ENCODE results near the gene TBXA2R.
"Not testable (repeated sequence)": the region's sequence is repeated elsewhere in the genome, so short reads cannot be mapped to it uniquely, and the experiment has no call there.

TBXA2R gene

DNA sequence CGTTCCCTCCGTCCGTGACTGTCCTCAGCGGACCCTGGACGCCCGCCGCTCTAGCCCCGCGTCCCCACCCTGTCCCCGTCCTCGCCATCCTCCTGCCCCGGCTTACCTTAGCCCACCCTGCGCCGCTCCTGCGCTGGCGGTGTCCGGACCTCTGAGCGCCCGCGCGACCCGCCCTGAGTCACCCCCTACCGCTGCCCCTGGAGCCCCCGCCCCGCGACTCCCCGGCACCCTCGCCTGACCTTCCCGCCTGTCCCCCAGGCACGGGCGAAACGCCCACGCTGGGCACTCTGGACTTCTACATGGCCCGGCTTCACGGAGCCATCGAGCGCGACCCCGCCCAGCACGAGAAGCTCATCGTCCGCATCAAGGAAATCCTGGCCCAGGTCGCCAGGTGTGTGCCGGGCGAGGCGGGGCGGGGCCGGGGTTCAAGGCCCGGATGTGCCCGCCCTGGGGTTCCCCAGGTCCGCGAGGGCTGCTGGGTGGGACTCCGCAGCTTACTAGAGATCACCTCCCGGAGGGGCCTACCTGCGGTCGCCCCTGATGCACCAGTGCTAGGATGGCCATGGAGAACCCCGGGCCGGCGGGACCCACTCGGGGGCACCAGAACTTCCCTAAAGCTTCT lies 28.8 kb downstream of the TBXA2R start:
- no peak for DNase-seq (ENCODE audit: low read depth)

DNA sequence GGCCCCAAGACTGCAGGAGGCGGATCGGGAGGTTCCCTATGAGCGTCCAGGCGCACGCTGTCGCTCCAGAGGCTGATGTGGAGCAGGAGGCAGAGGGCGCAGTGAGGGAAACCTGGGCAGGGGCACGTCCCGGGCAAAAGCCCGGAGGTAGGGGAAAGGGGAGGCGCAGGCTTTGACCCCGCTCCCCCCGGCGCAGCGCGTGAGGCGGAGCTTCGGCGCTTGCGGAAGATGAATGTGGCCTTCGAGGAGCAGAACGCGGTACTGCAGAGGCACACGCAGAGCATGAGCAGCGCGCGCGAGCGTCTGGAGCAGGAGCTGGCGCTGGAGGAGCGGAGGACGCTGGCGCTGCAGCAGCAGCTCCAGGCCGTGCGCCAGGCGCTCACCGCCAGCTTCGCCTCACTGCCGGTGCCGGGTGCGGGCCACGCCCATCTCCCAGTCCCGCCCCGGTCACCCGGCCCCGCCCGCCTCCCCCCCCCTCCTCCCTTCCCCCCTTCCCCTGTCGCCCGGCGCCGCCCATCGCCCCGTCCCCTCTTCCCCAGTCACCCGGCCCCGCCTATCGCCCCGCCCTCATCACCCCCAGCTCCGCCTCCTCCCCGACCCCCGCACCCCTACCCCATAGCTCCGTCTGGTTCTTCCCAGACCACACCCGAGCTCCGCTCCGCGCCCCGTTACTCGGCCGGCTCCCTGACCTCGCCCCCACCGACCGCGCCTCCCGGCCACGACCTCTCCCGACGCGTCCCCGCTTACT lies 29.8 kb downstream of the TBXA2R start:
- no peak for DNase-seq (ENCODE audit: low read depth)

DNA sequence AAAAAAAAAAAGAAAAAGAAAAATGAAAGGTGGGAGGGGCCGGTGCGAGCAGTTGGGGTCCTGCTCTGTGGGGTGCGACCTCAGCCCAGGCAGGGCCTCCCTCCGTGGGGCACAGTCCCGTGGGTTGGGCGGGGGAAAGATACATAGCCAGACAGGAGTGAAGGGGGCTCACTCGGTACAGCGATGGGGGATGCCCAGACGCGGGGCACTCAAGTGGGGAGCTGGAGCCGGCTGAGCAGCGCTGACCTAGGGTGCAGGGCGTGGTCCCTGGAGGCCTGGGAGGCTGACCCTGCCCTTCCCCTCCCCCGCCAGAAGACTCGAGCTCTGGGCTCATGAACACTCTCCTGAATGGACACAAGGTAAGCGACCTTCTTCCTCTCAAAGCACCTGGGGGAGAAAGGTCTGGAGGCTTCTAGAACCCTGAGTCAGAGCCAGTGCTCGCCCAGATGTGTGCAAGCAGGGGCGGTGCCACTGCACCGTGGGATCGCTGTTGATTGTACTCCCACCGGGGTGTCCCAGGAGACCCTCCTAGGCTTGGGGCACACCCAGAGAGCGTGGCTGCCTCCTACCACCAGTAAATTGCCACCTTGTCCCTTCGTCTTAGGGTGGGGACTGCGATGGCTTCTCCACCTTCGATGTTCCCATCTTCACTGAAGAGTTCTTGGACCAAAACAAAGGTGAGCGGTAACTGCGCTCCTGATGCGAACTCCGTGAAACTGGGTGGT lies 30.6 kb downstream of the TBXA2R start:
- DNase-seq (ENCODE audit: low read depth) = no peak

DNA sequence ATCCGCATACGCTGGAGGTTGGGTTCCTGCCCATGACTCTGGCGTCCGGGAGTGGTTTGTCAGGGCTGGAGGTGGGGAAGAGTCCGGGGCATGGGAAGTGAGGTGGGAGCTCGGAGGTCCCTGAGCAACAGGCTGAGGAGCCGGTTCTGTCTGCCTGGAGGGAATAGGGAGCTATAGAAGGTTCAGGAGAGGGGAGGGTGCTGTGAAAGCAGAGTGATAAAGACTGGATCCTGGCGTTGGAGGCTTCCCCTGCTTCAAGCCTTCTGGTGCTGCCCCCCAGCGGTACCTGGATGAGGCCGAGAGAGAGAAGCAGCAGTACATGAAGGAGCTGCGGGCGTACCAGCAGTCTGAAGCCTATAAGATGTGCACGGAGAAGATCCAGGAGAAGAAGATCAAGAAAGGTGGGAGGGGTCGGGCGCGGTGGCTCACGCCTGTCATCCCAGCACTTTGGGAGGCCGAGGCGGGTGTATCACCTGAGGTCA lies 31.4 kb downstream of the TBXA2R start:
- DNase-seq (ENCODE audit: low read depth) = no peak

DNA sequence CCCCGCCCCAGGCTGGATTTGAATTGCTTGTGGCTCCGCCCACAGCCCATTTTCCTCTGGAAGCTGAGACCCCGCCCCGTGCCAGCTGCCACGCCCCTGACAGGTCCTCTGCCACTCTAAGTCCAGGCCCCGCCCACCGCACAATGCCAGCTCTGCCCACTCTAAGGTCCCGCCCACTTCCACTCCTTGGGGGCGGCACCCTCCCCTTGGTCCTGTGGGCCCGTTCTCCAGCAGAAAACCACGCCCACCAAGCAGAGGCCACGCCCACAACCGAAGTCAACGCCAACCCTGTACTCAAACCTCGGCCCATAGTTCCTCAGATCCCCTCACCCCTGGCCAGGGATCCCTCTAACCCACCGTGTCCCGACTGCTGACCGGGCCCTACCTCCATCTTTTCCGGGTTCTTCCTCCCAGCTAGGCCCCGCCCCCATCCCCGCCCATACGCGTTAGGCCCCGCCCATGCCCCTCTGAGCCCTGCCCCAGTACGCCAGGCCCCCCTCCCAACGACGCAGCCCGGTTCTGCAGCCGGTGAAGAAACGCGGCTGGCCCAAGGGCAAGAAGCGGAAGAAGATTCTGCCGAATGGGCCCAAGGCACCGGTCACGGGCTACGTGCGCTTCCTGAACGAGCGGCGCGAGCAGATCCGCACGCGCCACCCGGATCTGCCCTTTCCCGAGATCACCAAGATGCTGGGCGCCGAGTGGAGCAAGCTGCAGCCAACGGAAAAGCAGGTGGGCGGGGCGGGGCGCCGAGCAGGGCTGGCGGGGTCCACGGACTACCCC lies 32.6 kb downstream of the TBXA2R start:
- DNase-seq (ENCODE audit: low read depth) = peak; percentile 71

DNA sequence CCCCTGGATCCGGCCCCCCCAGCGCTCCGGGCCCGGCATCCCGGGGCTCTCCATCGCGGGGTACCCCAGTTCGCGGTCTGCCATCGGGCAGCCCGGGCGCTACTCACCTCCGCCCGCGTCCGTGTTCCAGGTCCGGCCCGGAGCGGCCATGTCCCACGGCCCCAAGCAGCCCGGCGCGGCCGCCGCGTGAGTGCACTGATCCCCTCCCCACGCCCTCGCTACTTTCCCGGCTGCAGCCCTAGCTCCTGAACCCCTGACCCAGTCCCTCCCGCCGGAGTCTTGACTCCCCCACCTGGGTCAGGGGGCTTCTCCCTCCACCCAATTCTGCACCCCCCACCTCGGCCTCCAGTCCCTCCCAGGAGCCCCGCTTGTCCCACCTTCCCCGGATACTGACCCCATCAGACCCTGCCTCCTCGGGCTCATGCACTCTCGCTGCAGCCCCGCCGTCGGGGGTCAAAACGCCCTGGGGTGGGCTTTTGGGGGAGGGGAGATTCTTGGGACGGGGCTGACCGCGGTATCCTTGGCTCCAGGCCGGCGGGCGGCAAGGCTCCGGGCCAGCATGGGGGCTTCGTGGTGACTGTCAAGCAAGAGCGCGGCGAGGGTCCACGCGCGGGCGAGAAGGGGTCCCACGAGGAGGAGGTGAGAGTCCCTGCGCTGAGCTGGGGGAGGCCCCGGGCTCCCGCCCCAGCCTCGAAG lies 33.4 kb downstream of the TBXA2R start:
- no peak for DNase-seq (ENCODE audit: low read depth)

DNA sequence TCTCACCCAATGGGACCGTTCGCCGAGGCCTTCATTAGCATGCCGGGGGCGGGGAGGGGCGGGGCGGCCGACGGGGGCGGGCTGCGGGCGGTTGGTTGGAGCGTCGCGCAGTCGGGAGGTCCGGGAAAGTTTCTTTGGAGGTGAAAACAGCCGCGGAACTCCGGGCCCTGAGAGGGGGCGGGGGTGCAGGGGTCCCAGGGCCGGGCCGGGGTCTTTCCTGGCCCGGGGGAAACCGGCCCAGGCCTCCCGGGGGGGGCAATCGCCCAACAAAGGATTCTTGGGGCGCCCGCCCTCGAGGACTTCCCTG lies 33.9 kb downstream of the TBXA2R start, which contains the start of gene HMG20B:
HMG20B (plus strand) TSS at position 90 of the 307 bp plus-strand sequence. CDS start 366 bp downstream, outside the sequence.
- no peak for DNase-seq (ENCODE audit: low read depth)

DNA sequence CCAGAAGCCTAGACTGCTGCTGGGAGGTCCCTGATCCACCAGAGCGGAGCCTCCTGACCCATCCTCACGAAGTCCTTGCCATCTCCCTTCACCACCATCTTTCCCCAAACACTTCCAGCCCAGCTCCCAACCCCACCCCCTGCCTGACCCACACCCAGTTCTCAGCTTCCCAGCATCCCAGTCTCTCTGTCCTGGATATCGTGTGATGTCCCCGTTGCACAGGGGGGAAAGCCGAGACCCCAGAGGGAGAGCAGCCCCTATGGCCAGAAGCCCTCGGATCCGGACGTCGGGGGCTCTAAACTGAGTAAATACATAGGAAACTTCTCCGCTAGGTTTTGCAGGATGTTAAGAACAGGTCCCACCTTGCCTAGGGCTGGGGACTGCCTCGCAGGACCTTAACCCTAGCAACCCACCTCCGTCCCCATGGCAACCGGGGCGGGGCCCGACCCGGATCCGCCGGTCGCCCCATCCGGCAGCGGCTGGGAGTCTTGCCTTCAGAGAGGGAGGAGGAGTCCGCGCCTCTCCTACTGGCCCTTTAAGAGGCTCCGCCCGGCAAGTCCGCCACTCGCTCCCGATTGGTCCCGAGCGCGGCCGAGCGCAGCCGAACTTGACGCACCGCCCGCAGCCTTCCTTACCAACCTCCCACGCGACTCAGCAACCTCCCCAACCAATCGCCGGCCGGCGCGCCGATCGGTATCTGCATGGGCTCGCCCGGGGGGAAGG lies 34.4 kb downstream of the TBXA2R start:
- DNase-seq (ENCODE audit: low read depth) = peak; percentile 99

DNA sequence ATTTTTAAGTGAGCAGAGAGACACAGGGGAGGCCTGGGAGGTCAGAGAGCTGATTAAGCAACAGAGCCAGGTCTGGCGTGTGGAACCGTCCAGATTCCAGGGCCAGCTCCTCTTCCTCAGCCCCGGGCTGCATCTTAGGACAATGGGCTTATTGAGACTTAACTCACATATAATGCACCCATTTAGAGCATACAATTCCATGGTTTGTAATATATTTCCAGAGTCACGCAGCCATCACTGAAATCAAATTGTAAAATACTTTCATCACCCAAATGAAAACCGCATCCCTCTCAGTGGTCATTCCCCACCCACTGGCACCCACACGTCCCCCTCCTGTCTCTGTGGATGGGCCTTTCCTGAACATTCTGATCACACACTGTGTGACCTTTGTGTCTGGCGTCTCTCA lies 36.1 kb downstream of the TBXA2R start:
- DNase-seq (ENCODE audit: low read depth) = no peak

DNA sequence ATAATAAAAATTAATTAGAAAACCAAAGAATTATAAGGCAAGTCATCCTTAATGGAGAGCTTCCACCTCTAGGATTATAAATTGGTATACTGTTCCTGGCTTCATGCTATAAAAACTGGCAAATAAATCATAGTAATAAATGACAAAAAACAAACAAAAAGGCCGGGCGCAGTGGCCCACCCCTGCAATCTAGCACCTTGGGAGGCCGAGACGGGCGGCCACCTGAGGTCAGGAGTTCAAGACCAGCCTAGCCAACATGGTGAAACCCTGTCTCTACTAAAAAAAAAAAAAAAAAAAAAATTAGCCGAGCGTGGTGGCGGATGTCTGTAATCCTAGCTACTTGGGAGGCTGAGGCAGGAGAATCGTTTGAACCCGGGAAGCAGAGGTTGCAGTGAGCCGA lies 36.6 kb downstream of the TBXA2R start:
- not testable (repeated sequence) for DNase-seq (ENCODE audit: low read depth)

DNA sequence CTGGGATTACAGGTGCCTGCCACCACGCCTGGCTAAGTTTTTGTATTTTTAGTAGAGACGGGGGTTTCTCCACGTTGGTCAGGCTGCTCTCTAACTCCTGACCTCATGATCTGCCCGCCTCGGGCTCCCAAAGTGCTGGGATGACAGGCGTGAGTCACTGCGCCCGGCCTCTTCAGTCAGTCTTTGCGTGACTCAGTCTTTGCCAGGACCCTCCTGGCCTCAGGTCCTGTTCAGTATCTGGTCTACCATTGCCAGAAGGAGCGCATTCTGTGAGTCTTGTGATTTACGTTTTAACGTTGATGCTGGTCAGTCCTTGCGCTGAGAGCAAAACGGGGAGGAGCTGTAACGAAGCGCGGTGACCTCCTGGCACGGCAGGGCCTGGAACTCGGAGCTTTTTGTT lies 41.5 kb downstream of the TBXA2R start:
- no peak for DNase-seq (ENCODE audit: low read depth)

DNA sequence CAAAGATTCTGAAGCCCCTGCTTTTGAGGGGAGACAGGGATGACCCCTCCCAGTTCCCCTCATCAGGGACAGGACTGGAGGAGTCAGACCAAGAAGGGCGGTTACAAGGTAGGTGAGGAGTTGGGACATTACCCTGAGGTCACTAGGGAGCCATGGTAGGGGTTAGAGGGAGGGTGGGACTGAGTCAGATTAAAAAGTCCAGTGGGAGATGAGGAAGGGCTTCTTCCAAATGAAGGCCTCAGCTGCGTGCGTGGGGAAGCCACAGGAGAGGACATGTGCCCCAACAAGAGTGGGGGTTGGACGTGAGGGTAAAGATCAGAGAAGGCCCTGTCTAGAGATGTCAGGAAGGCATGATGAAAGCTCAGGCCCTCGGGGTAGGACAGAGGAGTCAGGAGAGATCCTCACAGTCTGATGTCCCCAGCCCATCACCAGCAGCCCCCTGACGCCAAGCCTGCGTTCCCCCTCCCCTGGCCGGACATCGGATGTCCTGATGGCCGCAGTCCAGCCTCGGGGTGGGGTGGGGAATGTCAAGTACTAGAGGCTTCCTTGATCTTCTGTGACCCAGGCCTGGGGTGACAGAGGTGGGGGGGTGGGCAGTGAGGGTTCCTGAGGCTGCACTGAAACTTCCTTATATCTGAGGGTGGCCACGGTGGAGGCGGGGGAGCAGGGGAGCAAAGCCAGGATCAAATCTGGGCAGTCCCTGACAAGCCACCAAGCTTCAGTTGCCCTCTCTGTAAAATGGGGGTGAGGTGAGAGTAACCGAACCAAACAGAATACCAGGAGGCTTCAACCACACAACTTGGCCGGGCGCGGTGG lies 42.8 kb downstream of the TBXA2R start:
- no peak for DNase-seq (ENCODE audit: low read depth)

DNA sequence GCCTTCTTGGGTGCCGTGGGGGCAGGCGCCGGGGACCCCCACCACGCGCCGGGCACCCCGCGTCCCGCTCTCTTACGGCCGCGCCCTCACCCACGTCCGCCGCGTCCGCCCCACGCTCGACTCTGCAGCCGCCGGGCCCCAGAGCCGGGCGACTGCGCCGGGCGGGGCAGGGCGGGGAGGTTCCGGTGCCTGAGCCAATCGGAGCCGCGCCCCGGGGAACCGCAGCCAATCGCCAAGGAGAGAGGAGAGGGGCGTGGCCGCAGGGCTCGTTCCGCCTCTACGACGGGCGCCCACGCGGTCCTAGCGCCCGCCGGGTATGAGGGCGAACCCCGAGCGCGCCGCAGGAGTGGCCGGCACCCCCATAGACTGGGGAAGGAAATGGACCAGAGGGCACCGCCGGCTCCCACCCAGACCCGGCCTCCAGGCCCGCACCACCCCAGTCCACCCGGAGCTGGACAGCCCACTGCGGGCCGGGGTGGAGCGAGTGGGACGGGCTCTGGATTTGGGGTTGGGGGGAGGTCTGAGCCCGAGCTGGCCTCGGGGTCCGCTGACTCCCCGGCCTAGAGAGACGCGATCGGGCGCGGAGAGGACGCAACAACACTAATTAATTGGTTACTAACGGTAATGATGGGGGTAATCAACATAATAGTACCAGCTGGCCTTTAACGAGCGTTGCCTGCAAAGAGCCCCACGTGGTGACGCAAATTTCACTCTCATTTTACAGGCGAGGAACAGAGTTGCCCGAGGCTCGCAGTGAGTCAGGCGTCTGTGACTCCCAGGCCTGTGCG lies 49.0 kb downstream of the TBXA2R start, which contains the start of gene MFSD12:
MFSD12 (minus strand) TSS at position 126 of the 788 bp plus-strand sequence. CDS start 183 bp downstream, outside the sequence.
- DNase-seq (ENCODE audit: low read depth) = peak; percentile 93

DNA sequence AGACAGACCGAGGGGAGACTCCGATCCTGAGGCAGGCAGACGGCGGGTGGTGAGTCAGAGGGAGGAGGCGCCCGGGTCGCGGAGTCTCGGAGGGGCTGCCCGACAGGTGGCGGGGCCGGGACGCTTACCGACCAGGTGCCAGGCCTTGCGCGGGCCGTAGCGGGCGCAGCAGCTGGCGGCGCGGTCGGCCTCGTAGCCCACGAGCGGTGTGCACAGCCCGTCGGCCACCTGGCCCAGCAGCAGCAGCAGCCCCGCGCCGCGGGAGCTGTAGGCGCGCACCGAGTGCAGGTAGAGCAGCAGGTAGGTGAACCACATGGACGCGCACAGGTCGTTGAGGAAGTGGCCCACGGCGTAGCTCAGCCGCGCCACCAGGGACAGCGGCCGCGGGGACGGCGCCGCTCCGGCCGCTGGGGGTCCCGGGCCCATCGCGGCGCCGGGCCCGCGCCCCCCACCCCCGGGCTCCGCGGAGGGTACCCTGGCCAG lies 49.7 kb downstream of the TBXA2R start:
- DNase-seq (ENCODE audit: low read depth) = peak; percentile 55

DNA sequence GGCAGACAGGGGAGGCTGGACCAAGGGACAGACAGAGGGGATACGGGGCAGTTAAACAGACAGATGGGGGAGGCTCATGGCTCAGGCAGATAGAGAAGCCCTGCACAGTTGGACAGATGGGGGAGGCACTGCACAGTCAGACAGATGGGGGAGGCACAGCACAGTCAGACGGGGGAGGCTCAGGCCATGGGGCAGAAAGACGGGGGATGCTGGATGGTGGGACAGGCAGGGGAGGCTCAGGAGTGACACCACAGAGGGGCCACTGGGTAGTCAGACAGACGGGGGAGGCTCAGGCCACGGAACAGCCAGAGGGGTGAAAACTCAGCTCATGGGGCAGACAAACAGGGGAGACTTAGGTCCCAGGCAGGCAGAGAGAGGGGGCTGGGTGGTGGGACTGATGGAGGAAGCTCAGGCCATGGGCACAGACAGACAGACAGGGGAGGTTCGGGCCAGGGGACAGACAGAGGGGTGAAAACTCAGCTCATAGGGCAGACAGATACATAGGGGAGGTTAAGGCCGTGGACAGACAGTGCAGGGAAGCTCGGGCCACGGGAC lies 50.2 kb downstream of the TBXA2R start:
- no peak for DNase-seq (ENCODE audit: low read depth)

DNA sequence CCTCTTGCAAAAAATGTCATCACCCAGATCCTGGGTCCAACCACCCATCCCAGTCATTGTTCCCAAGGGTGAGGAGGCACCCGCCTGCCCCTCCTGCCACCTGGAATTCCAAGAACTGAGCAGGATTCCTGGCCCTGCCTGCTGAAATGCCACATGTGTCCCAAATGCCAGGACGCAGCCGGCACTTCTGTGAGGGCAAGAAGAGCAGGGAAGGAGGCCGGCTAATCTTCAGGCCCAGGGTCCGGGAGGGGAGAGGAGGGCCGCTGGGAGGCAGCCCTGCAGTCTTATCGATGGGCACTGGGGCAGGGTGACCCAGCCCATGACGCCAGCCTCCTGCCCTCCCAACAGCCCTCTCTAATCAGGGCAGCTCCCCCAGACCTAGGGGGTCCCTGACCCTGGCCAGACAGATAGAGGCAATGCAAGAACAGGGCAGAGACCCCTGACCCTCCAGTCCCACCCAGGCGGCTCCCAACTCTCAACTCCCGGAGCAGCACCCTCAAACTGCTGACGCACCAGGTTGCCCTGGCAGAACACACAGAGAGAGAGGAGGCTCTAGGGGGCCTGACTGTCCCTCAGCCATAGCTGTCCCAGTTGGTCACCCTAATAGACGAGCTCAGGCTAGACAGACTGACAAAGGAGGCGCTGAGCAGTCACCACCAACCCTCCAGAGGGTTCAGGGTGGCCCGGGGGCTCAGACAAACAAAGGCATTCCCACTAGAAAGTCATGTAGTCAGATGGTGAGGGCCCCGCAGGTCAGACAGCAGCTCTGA lies 50.8 kb downstream of the TBXA2R start:
- no peak for DNase-seq (ENCODE audit: low read depth)

DNA sequence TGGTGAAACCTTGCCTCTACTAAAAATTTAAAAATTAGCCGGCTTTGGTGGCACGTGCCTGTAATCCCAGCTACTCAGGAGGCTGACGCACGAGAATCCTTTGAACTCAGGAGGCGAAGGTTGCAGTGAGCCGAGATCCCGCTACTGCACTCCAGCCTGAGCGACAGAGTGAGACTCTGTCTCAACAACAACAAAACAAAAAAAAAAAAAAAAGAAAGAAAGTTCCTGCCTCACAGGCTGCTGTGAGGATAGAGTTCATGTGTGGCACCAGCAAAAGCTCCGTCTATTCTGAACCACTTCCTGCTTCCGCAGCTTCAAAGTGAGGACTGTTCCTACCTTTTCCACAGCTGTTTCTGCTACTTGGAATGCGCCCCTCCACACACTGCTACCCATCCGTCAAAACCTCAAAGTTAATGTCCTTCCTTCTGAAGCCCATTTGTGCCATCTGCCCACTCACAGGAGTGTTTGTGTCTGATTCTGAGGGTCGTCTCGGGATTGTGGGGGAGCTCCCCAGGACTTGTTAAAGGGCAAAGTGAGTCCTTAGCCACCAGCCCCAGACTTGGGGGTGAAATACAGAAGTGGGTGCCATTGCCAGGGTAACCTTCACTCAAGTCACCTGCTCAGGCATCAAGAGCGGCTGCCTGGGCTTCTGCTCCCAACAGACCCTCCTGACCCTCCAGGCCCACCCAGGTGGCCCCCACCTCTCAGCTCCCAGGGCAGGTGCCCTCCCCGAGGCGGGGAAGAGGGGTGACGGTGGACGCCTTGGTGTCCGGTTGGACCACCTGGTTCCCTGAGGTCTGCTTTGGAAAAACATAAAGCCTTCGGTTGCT lies 52.2 kb downstream of the TBXA2R start:
- no peak for DNase-seq (ENCODE audit: low read depth)

All from stimulated activated CD8-positive, alpha-beta memory T cell treated with anti-CD3 and anti-CD28 coated beads, Interleukin-4, amount 100 ng/mL, for 24 hours (primary cell).